ENCODE measurements around the gene FNBP1L.

The FNBP1L gene

DNA sequence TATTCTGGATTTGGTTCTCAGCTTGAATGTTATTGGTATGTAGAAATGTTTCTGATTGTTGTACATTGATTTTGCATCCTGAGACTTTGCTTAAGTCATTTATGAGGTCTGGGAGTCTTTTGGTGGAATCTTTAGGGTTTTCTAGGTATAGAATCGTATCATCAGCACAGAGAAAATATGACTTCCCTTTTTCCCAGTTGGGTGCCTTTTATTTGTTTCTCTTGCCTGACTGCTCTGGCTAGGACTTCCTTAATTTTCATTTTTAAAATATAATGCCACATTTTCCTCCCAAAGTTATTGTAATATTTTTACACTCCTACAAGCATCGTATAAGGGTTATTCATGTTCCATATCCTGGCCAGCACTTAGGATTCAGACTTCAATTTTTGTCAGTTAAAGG lies 111.1 kb downstream of the FNBP1L start:
- no peaks in the 10 kb centered on the region for H3K9me3 ChIP-seq (ENCODE audit: control insufficient read depth, insufficient read depth, low read depth, low read length)
- no peak overlapping the region for H3K4me3 ChIP-seq (ENCODE audit: low read depth, low read length)
- CTCF ChIA-PET: interaction anchor here (0.7 to 0.9 kb wide), 2 partner anchors 18 to 533 kb away, joined by 4 to 5 read pairs; no protein-coding TSS in a partner anchor
- TF ChIP-seq ZNF16 (tag by site-specific recombination; IDR thresholded peaks at IDR 0.05; ENCODE audit: low read depth) (no peak), ELK4 (IDR thresholded peaks at IDR 0.05; ENCODE audit: borderline replicate concordance, low read depth, low read length) (no peak), ZNF501 (tag by site-specific recombination; IDR thresholded peaks at IDR 0.05) (no peak), ZNF174 (tag by site-specific recombination; IDR thresholded peaks at IDR 0.05) (no peak), ZBTB7A (tag by site-specific recombination; IDR thresholded peaks at IDR 0.05; ENCODE audit: low read depth) (no peak), ZNF433 (tag by site-specific recombination; IDR thresholded peaks at IDR 0.05; ENCODE audit: low read depth) (no peak), ZNF112 (tag by site-specific recombination; IDR thresholded peaks at IDR 0.05) (no peak), ZNF248 (tag by site-specific recombination; IDR thresholded peaks at IDR 0.05) (no peak), ZNF311 (tag by site-specific recombination; IDR thresholded peaks at IDR 0.05; ENCODE audit: borderline replicate concordance) (no peak), ZNF624 (tag by site-specific recombination; IDR thresholded peaks at IDR 0.05) (no peak), ZNF555 (tag by site-specific recombination; conservative IDR thresholded peaks at IDR 0.05) (no peak), ZSCAN16 (tag by site-specific recombination; IDR thresholded peaks at IDR 0.05) (no peak), ZNF777 (tag by site-specific recombination; IDR thresholded peaks at IDR 0.05; ENCODE audit: borderline replicate concordance) (no peak), MEIS1 (CRISPR knock-in tag; IDR thresholded peaks at IDR 0.05; ENCODE audit: borderline replicate concordance) (no peak)
- H3K4me1 ChIP-seq (ENCODE audit: control insufficient read depth, insufficient read depth, low read length): peaks cover 10% of the 10 kb centered on the region
- peaks cover 0 to 29% of the 10 kb centered on the region in 2 experiments for H3K36me3 ChIP-seq (ENCODE audit: control insufficient read depth in 2 of 2, insufficient read depth in 1 of 2, low read length in 2 of 2)
- no peak overlapping the region for H3K27ac ChIP-seq (ENCODE audit: extremely low read depth, low read depth, low read length)
- POLR2A ChIA-PET: no interaction called here

- Histone ChIP-seq H3K9me3 (ENCODE audit: control insufficient read depth, insufficient read depth, low read depth, low read length) (no peaks in the 10 kb centered on the region), H3K36me3 (ENCODE audit: control insufficient read depth in 2 of 2, insufficient read depth in 1 of 2, low read length in 2 of 2) (peaks cover 0 to 29% of the 10 kb centered on the region in 2 experiments), H3K27ac (ENCODE audit: extremely low read depth, low read depth, low read length) (no peak overlapping the region), H3K4me3 (ENCODE audit: low read depth, low read length) (no peak overlapping the region), H3K4me1 (ENCODE audit: control insufficient read depth, insufficient read depth, low read length) (peaks cover 6% of the 10 kb centered on the region)
- POLR2A ChIA-PET: no interaction called here
- TF ChIP-seq ZBTB48 (tag by site-specific recombination; IDR thresholded peaks at IDR 0.05) (no peak), ZNF596 (tag by site-specific recombination; IDR thresholded peaks at IDR 0.05) (no peak)
- CTCF ChIA-PET: no interaction called here
Measured at GRCh38 chr1:93559695-93560094, 111.8 kb downstream of the FNBP1L start.

DNA sequence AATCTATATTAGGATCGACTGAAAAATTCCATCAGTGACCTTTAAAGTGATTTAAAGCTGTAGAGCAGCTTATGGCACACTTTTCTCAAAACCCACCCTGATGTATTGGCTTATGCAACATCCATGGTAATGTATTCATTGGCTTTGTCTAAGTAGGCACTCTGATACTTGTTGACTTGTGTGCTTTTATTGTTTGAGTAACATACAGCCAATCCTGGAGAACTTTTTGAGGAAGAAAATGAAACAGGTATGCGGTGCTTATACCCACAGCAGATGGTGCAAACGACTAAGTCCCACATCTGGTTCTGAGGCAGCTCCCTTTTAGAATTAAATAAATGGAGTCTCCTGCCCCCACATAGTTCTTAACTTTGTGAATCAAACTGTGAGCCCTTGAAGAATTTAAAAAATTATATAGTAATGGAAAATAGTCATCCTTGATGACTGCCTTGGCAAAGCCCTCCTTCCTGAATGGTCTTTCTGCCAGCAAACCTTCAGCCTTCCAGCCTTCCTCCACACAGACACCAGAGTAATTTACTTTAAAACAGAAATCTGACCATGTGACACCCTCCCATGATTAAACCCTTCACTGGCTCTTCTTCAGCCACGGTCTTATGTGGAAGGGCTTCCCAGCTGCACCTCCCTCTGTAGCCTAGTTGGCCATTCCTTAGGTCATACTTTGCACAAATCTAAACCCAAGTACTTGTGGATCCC lies 117.7 kb downstream of the FNBP1L start:
- no peak overlapping the region for H3K27ac ChIP-seq (ENCODE audit: extremely low read depth, low read depth, low read length)
- POLR2A ChIA-PET: no interaction called here
- H3K9me3 ChIP-seq (ENCODE audit: control insufficient read depth, insufficient read depth, low read depth, low read length): no peaks in the 10 kb centered on the region
- CTCF ChIA-PET: no interaction called here
- H3K36me3 ChIP-seq (ENCODE audit: control insufficient read depth in 2 of 2, insufficient read depth in 1 of 2, low read length in 2 of 2): peaks cover 4 to 54% of the 10 kb centered on the region in 2 experiments
- TF ChIP-seq ZNF341 (tag by site-specific recombination; IDR thresholded peaks at IDR 0.05; ENCODE audit: low read depth) (peak; percentile 57), HOXD13 (CRISPR knock-in tag; IDR thresholded peaks at IDR 0.05; ENCODE audit: borderline replicate concordance) (no peak), ZNF707 (tag by site-specific recombination; IDR thresholded peaks at IDR 0.05) (no peak)
- TF ChIP-seq, protein P1, sequence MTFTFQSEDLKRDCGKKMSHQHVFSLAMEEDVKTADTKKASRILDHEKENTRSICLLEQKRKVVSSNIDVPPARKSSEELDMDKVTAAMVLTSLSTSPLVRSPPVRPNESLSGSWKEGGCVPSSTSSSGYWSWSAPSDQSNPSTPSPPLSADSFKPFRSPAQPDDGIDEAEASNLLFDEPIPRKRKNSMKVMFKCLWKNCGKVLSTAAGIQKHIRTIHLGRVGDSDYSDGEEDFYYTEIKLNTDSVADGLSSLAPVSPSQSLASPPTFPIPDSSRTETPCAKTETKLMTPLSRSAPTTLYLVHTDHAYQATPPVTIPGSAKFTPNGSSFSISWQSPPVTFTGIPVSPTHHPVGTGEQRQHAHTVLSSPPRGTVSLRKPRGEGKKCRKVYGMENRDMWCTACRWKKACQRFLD (tag by site-specific recombination; IDR thresholded peaks at IDR 0.05): no peak
- H3K4me3 ChIP-seq (ENCODE audit: low read depth, low read length): no peak overlapping the region
- H3K4me1 ChIP-seq (ENCODE audit: control insufficient read depth, insufficient read depth, low read length): no peaks in the 10 kb centered on the region
